Tibial nerve (tissue), 4 donors: Measurements from ENCODE around the gene ZCCHC8. TPM values are rescaled to one million over a fixed set of nuclear protein-coding genes. Genes with fewer than 3 reads are reported as not detected.

ENCODE experiments used
- DNase-seq, 2 donors: peaks; one replicate each; pipeline ENCODE4 v3.0.0-alpha.2; 2019; ENCODE audit warnings: low spot score in 2 of 2
- H3K27ac ChIP-seq, 4 donors: fragments of 200-600 bp; sonication (generic) in 3 of 4; one replicate each; pipeline ENCODE4 v1.5.1; 2017 to 2019; ENCODE audit warnings: mild to moderate bottlenecking in 1 of 4
- H3K27me3 ChIP-seq, 2 donors: fragments of 200-600 bp; sonication (generic) in 1 of 2; one replicate each; pipeline versions ENCODE4 v1.5.1 to v1.6.0; 2017 to 2019
- H3K36me3 ChIP-seq, 3 donors: fragments of 200-600 bp; sonication (generic); one replicate each; pipeline ENCODE4 v1.5.1; 2018 to 2019
- H3K4me1 ChIP-seq, 4 donors: fragments of 200-600 bp; sonication (generic) in 3 of 4; one replicate each; pipeline ENCODE4 v1.5.1; 2017 to 2019
- H3K4me3 ChIP-seq, 4 donors: fragments of 200-600 bp; sonication (generic) in 3 of 4; one replicate each; pipeline ENCODE4 v1.5.1; 2017 to 2019; ENCODE audit warnings: mild to moderate bottlenecking in 1 of 4, moderate library complexity in 1 of 4
- H3K9me3 ChIP-seq, 4 donors: fragments of 200-600 bp; sonication (generic) in 3 of 4; one replicate each; pipeline ENCODE4 v1.5.1; 2017 to 2019
- EP300 ChIP-seq, 2 donors: sonication (generic); formaldehyde crosslinking; IDR thresholded peaks; one replicate each; pipeline ENCODE4 v1.6.1; 2017; ENCODE audit warnings: antibody characterized with exemption in 2 of 2, mild to moderate bottlenecking in 1 of 2
- POLR2A ChIP-seq, 2 donors: fragments of 450-650 bp; IDR thresholded peaks; one replicate each; pipeline ENCODE4 v1.6.1; 2017; ENCODE audit warnings: antibody characterized with exemption in 2 of 2, mild to moderate bottlenecking in 2 of 2, moderate library complexity in 2 of 2
- WGBS, 2 donors: methylation state at CpG; one replicate each; pipeline ENCODE4 v1.1.5; 2018; 5-methylcytosine and 5-hydroxymethylcytosine counted together
- total RNA-seq, 4 donors: library from RNA; depleted of rRNA; stranded (reverse); fragments of >200 nt; gene quantifications; one replicate each; pipeline ENCODE4 v1.1.0, GENCODE V29; 2016
- TF ChIP-seq, protein P1 (sequence below), 5 experiments: fragments of 200-600 bp in 3 of 5; fragments of 450-650 bp in 2 of 5; sonication (generic) in 3 of 5; IDR thresholded peaks; one replicate each; pipeline ENCODE4 v1.5.1; 2016 to 2019; ENCODE audit warnings: antibody characterized with exemption in 5 of 5, mild to moderate bottlenecking in 3 of 5, moderate library complexity in 2 of 5

Gene ZCCHC8
- total RNA-seq, 4 donors from 2014 or later = 22.2 to 32.6 (median 27.4) TPM

DNA sequence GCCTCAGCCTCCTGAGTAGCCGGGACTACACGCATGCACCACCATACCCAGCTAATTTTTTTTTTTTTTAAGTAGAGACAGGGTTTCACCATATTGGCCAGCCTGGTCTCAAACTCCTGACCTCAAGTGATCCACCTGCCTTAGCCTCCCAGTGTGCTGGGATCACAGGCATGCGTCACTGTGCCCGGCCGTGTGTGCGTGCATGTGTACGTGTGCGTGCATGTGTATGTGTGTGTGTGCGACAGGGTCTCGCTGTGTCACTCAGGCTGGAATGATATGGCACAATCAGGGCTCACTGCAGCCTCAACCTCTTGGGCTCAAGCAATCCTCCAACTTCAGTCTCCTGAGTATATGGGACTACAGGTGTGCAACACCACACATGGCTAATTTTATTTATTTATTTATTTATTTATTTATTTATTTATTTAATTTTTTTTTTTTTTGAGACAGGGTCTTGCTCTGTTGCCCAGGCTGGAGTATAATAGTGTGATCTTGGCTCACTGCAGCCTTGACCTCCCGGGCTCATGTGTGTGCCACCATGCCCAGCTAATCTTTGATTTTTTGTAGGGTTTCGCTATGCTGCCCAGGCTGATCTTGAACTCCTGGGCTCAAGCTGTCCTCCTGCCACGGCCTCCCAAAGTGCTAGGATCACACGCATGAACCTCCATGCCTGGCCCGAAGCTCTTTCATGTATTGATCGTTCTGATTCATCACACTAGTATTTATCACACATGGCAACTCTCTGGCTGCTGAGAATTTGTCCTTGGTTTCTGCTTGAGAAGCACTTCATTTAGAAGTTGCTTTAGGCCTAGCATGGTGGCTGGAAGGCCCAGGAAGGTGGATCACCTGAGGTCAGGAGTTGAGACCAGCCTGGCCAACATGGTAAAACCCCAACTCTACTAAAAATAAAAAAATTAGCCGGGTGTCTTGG is 42.4 kb downstream of the ZCCHC8 start:
- Histone ChIP-seq H3K36me3 (no peaks in the 10 kb centered on the region), H3K27ac (no peak overlapping the region), H3K4me3 (no peak overlapping the region), H3K9me3 (no peaks in the 10 kb centered on the region), H3K27me3 (no peaks in the 10 kb centered on the region), H3K4me1 (no peaks in the 10 kb centered on the region)
- no peak for DNase-seq
- 94% methylated on average over 17 of the region's 17 CpGs for WGBS, 2 donors
- no peak for TF ChIP-seq POLR2A (IDR thresholded peaks at IDR 0.05)
- TF ChIP-seq EP300 (IDR thresholded peaks at IDR 0.05) = no peak
- TF ChIP-seq, protein P1, sequence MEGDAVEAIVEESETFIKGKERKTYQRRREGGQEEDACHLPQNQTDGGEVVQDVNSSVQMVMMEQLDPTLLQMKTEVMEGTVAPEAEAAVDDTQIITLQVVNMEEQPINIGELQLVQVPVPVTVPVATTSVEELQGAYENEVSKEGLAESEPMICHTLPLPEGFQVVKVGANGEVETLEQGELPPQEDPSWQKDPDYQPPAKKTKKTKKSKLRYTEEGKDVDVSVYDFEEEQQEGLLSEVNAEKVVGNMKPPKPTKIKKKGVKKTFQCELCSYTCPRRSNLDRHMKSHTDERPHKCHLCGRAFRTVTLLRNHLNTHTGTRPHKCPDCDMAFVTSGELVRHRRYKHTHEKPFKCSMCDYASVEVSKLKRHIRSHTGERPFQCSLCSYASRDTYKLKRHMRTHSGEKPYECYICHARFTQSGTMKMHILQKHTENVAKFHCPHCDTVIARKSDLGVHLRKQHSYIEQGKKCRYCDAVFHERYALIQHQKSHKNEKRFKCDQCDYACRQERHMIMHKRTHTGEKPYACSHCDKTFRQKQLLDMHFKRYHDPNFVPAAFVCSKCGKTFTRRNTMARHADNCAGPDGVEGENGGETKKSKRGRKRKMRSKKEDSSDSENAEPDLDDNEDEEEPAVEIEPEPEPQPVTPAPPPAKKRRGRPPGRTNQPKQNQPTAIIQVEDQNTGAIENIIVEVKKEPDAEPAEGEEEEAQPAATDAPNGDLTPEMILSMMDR (IDR thresholded peaks at IDR 0.05) = no peak

DNA sequence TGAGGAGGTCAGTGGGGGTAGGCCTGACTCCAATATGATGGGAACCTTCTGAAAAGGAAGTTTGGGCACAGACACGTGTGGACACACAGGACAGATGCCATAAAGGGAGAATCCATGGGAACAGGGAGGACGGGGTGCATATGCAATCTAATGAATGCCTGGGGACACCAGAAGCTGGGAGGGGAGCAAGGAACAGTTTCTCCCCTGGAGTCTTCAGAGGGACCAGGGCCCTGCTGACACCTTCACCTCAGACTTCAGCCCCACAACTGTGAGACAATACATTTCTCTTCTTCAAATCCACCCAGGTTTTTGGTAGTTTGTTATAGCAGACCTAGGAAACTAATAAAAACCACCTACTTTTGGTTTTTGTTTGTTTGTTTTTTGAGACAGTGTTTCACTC is 43.1 kb downstream of the ZCCHC8 start:
- no peak for DNase-seq
- H3K4me3 ChIP-seq = no peak overlapping the region
- no peaks in the 10 kb centered on the region for H3K36me3 ChIP-seq
- WGBS, 2 donors = 47 to 63% methylated on average over 2 of the region's 2 CpGs
- H3K4me1 ChIP-seq = no peaks in the 10 kb centered on the region
- no peaks in the 10 kb centered on the region for H3K9me3 ChIP-seq
- H3K27ac ChIP-seq = no peak overlapping the region
- TF ChIP-seq EP300 (IDR thresholded peaks at IDR 0.05) (no peak), POLR2A (IDR thresholded peaks at IDR 0.05) (no peak)
- TF ChIP-seq, protein P1 (IDR thresholded peaks at IDR 0.05) = no peak
- H3K27me3 ChIP-seq = no peaks in the 10 kb centered on the region

DNA sequence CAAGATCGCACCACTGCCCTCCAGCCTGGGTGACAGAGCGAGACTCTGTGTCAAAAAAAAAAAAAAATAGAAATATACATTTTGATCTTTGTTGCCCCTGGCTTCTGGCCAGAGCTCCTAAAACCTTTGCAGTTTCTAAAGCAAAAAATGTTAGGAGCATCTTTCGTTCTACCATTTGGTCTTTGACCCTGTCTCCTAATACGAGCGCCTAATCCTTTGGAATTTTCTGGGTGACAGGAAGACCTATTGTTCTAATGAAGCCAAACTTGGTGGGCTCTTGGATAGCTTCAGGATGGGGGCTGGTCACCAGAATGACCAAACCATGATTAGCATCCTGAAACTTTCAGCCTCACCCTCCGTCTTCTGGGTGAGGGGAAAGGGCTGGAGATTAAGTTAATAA is 46.0 kb downstream of the ZCCHC8 start:
- Histone ChIP-seq H3K27ac (no peak overlapping the region), H3K27me3 (no peaks in the 10 kb centered on the region), H3K4me3 (no peak overlapping the region), H3K4me1 (no peaks in the 10 kb centered on the region), H3K9me3 (no peaks in the 10 kb centered on the region), H3K36me3 (no peaks in the 10 kb centered on the region)
- no peak for DNase-seq
- WGBS, 2 donors = 47 to 58% methylated on average over 6 of the region's 6 CpGs
- TF ChIP-seq EP300 (IDR thresholded peaks at IDR 0.05) (no peak), POLR2A (IDR thresholded peaks at IDR 0.05) (no peak)
- TF ChIP-seq, protein P1 (IDR thresholded peaks at IDR 0.05) = no peak

DNA sequence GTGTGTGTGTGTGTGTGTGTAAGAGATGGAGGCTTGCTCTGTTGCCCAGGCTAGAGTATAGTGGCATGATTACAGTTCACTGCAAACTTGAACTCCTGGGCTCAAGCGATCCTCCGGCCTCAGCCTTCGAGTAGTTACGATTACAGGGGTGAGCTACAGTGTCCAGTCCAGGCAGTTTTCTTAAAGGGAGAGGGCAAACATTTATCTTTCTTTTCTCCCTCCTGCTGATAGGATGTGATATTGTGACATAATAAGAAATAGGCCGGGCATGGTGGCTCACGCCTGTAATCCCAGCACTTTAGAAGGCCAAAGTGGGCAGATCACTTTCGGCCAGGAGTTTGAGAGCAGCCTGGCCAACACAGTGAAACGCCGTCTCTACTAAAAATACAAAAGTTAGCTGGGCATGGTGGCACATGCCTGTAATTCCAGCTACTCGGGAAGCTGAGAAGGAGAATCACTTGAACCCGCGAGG is 46.4 kb downstream of the ZCCHC8 start:
- H3K9me3 ChIP-seq = no peaks in the 10 kb centered on the region
- no peak for DNase-seq
- no peaks in the 10 kb centered on the region for H3K4me1 ChIP-seq
- no peak overlapping the region for H3K4me3 ChIP-seq
- H3K27me3 ChIP-seq = no peaks in the 10 kb centered on the region
- H3K27ac ChIP-seq = no peak overlapping the region
- no peaks in the 10 kb centered on the region for H3K36me3 ChIP-seq
- TF ChIP-seq, protein P1 (IDR thresholded peaks at IDR 0.05) = no peak
- TF ChIP-seq EP300 (IDR thresholded peaks at IDR 0.05) = no peak
- no peak for TF ChIP-seq POLR2A (IDR thresholded peaks at IDR 0.05)
- 75 to 78% methylated on average over 12 of the region's 12 CpGs for WGBS, 2 donors

DNA sequence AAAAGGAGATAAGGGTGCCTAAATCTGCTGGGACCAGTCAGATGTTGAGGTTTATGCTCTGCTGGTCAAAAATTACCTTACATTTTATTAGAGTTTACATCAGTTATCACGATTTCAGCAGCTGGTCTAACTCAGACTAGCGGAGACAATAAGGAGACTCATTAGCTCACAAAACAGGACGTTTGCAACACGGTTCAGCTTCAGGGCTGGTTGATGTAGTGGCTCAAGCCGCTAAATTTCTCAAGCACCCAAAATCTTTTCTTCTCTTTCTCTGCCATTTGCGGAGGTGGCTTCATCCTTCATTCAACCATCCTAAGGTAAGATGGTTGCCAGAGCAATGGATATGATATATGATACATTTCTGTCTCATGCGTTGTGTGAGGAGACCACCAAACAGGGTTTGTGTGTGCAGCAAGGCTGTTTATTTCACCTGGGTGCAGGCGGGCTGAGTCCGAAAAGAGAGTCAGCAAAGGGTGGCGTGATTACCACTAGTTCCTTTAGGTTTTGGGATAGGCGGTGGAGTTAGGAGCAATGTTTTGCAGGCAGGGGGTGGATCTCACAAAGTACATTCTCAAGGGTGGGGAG is 47.9 kb downstream of the ZCCHC8 start:
- H3K27ac ChIP-seq = peak overlapping the region in 1 of 4 donors; percentile 34
- DNase-seq = no peak
- H3K4me1 ChIP-seq = no peaks in the 10 kb centered on the region
- H3K27me3 ChIP-seq = no peaks in the 10 kb centered on the region
- 80 to 86% methylated on average over 11 of the region's 11 CpGs for WGBS, 2 donors
- H3K4me3 ChIP-seq = no peak overlapping the region
- H3K9me3 ChIP-seq = no peaks in the 10 kb centered on the region
- TF ChIP-seq, protein P1 (IDR thresholded peaks at IDR 0.05) = no peak
- TF ChIP-seq EP300 (IDR thresholded peaks at IDR 0.05) (no peak), POLR2A (IDR thresholded peaks at IDR 0.05) (no peak)
- H3K36me3 ChIP-seq = no peaks in the 10 kb centered on the region
